Stimulated activated CD4-positive, alpha-beta T cell treated with anti-CD3 and anti-CD28 coated beads, Interleukin-2, amount 100 ng/mL, for 24 hours (primary cell): ENCODE measurements around the gene PCDH11X.
"Not testable (repeated sequence)": the region's sequence is repeated elsewhere in the genome, so short reads cannot be mapped to it uniquely, and the experiment has no call there.

ENCODE experiments used
- DNase-seq, 2 donors: peaks; one replicate each; pipeline ENCODE4 v3.0.0-alpha.2; 2020

PCDH11X gene, protein sequence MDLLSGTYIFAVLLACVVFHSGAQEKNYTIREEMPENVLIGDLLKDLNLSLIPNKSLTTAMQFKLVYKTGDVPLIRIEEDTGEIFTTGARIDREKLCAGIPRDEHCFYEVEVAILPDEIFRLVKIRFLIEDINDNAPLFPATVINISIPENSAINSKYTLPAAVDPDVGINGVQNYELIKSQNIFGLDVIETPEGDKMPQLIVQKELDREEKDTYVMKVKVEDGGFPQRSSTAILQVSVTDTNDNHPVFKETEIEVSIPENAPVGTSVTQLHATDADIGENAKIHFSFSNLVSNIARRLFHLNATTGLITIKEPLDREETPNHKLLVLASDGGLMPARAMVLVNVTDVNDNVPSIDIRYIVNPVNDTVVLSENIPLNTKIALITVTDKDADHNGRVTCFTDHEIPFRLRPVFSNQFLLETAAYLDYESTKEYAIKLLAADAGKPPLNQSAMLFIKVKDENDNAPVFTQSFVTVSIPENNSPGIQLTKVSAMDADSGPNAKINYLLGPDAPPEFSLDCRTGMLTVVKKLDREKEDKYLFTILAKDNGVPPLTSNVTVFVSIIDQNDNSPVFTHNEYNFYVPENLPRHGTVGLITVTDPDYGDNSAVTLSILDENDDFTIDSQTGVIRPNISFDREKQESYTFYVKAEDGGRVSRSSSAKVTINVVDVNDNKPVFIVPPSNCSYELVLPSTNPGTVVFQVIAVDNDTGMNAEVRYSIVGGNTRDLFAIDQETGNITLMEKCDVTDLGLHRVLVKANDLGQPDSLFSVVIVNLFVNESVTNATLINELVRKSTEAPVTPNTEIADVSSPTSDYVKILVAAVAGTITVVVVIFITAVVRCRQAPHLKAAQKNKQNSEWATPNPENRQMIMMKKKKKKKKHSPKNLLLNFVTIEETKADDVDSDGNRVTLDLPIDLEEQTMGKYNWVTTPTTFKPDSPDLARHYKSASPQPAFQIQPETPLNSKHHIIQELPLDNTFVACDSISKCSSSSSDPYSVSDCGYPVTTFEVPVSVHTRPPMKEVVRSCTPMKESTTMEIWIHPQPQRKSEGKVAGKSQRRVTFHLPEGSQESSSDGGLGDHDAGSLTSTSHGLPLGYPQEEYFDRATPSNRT (N-terminal part only)

GRCh38 chrX:91779135-91779534 lies at the start of gene PCDH11X:
TSS of gene PCDH11X (plus strand) at chrX:91779375. CDS start at chrX:91835505, 56,130 bp downstream.
- DNase-seq: not testable (repeated sequence)

DNA sequence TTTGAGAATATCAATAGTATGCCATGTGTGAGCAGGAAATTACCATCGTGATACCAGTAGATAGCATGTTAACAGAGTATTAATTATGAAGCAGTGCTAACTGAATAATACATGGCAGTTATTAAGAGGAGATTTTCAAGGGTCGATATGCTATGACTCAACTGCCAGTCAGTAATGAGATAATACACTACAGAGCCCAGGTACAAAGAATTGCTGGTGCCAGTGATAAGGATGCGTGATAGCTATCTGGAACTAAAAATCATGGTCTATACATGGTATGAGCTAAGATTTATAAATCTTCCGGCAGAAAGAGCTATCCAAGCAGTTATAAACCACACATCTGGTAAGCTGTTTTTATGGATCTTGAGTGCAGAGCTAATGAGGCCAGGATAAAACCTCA lies 31.7 kb upstream of the PCDH11X start:
- not testable (repeated sequence) for DNase-seq

- not testable (repeated sequence) for DNase-seq
These were observed 26.2 kb upstream of the PCDH11X start for GRCh38 chrX:91753022-91753421.

- DNase-seq: not testable (repeated sequence)
These were observed 8.3 kb upstream of the PCDH11X start for GRCh38 chrX:91770619-91771488.

- DNase-seq: not testable (repeated sequence)
These were observed 5.2 kb upstream of the PCDH11X start for GRCh38 chrX:91773943-91774342.

DNA sequence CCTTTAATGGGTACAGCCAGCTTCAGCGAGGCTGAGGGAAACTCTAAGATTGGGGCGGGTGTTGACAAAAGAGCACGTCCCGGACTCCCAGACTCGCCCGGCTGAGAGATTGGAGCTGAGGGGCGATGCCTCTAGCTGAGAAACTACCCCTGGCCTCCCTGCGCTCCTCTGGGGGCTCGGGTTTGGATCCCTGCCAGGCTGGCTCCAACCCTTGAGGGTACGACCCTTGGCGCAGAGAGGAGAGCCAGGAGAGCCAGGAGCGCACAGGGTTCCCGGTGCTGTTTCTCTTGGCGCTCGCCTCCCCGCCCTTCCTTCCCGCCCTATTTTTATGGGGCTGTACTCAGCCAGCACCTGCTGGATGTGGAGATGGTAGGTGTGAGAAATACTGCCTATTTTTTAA lies 833 bp downstream of the PCDH11X start:
- not testable (repeated sequence) for DNase-seq

DNA sequence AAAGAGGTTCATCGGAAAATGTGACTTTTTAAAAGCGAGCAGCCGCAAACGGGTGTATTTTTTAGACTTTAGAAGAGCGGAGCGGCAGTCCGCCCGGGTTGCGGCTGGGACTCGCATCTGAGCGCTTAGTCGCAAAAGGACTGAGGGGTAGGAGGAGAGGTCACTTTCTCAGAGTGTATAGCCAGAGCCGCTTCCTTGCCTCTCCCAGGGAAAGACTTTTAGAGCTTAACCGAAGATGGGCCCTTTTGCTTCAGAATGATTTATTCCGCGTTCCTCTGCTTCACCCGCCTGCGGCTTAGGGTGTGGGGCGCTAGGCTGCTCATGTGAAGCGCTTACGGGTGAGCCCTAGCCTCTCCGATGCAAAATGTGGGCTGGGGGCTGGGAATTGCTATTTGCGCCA lies 1.5 kb downstream of the PCDH11X start:
- DNase-seq: not testable (repeated sequence)

- DNase-seq: not testable (repeated sequence)
These were observed 2.6 kb downstream of the PCDH11X start for GRCh38 chrX:91781553-91782298.

GRCh38 chrX:91782825-91783224 lies 3.6 kb downstream of the PCDH11X start:
- not testable (repeated sequence) for DNase-seq

DNA sequence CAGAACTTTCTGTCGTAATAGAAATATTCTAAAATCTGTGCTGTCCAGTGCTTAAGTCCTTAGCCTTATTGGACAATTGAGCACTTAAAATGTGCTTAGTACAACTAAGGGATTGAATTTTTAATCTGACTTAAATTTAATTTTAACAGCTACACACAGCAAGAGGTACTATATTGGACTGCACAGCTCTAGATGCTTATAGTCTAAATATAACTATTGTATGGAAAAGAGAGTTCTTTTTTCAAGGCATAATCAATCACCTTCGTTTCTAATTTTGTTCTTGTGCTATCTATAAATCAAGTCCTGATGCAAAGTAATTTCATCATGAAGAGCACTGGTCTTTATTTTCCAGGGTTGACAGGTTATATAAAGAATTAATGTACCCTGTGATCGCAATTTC lies 38.4 kb downstream of the PCDH11X start:
- DNase-seq: not testable (repeated sequence)

- DNase-seq: not testable (repeated sequence)
These were observed 46.1 kb downstream of the PCDH11X start for GRCh38 chrX:91825321-91825720.
